Ramos (cell line): ENCODE results near the gene CFAP74.
"Not testable (repeated sequence)": the region's sequence is repeated elsewhere in the genome, so short reads cannot be mapped to it uniquely, and the experiment has no call there.

Experiments used
- in situ Hi-C: fragments of 300-500 bp; cut with MboI; formaldehyde crosslinking; loops from one replicate; pipeline ENCODE4 v1.14.3; 2022; ENCODE audit warnings: low sequenced_read_pairs; ENCODE audit not compliant: unreplicated experiment

CFAP74 gene

GRCh38 chr1:1939296-1940122 lies 64.1 kb downstream of the CFAP74 start:
- in situ Hi-C loops = no loop called here

- in situ Hi-C loops = no loop called here
These were observed 64.8 kb downstream of the CFAP74 start for GRCh38 chr1:1938613-1939295.

GRCh38 chr1:1938276-1938573 lies 65.4 kb downstream of the CFAP74 start:
- in situ Hi-C loops = no loop called here

- in situ Hi-C loops = no loop called here
These were observed 65.9 kb downstream of the CFAP74 start for GRCh38 chr1:1937549-1938275.

GRCh38 chr1:1937061-1937460 lies 66.5 kb downstream of the CFAP74 start:
- in situ Hi-C loops = no loop called here

- in situ Hi-C loops = not testable (repeated sequence)
These were observed 68.7 kb downstream of the CFAP74 start for GRCh38 chr1:1934848-1935247.

DNA sequence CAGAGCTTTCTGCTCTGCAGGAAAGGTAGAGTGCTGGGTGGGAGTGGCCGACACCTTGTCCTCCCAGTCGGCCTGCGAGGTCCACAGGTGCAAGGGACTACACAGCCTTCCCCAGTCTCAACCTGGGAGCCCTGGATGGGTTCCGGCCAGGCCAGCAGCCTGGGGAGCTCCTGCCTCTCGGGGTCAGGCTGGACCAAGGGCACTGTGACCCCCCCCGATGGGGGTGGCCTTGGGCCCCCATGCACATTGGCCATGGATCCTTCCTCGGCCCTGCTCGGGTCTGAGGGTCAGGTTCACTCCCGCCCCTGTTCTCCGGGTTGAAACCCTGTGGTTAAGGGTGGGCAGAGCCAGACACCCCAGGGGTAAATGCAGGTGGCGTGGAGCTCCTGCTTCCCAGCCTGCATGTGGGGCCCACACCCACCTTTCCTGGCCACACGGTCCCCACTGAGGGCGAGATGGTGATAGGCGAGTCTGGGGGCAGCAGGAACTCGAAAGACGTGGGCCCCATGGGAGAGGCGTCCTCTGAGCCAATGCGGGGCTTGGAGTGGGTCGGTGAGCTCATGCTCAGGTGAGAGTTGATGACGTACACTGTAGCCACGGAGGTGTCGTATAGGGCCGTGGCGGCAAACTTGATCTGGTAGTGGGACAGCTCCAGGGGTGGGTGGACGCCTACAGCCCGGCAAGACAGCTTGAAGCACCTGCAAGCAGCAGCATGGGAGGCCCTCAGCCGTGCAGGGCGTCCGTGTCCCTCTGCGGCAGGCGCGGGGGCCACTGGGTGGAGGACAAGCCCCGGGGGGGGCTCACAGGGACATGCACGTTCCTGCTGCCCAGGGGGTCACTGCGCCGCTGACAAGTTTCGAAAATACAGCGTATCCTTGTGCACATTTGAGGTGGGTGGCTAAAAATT lies 73.7 kb downstream of the CFAP74 start:
- in situ Hi-C loops = no loop called here

DNA sequence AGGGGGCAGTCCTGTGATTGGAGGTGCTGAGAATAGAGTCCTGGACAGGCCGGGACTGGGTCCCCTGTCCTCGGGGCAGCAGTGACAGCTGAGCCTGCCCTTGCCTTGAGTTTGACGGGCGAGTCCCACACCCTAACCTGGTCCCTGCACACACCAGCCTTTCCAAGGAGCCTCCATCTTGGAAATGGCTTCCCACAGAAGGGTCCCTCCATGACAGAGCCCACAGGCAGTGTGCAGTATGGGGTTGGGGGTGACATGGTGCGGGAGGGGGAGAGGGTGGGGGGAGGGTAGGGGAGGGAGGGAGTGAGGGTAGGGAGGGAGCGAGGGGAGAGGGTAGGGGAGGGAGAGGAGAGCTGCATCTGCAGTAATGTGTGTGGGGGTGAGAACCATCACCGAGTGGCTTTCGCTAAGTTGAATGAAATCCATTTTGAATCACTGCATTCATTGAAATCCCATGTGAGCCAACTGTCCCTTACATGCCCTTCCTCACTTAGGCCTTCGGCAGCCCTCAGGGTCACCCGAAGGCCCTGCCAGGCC lies 74.4 kb downstream of the CFAP74 start:
- in situ Hi-C loops = no loop called here

DNA sequence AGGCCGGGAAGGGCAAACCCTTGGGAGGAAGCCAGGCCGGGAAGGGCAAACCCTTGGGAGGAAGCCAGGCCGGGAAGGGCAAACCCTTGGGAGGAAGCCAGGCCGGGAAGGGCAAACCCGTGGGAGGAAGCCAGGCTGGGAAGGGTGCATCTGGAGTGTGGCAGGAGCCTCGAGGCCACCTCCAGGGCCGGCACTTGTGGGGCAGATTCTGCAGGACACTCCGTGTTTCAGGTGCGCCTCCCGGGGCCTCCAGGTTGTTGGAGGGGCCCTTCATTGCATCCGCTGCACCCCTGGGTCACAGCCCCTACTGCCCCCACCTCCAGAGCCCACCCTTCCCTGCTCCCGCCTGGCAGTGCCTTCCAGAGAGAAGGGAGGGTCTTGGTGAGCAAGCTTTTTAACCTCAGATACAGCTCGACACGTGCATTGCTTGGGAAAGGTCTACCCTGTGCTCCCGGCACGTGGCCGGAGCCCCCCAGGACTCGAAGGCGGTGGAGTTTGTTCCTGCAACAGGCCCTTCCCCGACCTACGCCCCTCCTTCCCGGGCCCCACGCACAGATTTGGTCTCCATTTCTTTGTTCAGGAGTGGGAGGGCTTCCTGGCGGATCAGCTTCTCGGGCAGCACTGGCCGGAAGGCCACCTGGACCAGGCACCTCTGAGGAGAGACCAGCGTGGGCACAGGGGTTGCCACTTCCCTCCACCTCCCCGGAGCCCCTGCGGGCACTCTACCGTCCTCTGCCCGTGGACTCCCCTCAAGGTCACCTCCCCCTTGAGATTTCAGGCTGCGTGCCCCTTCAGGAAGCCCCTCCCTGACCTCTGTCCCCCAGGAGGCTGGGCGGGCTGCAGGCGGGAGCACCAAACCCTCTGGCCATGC lies 75.1 kb downstream of the CFAP74 start:
- in situ Hi-C loops = no loop called here

DNA sequence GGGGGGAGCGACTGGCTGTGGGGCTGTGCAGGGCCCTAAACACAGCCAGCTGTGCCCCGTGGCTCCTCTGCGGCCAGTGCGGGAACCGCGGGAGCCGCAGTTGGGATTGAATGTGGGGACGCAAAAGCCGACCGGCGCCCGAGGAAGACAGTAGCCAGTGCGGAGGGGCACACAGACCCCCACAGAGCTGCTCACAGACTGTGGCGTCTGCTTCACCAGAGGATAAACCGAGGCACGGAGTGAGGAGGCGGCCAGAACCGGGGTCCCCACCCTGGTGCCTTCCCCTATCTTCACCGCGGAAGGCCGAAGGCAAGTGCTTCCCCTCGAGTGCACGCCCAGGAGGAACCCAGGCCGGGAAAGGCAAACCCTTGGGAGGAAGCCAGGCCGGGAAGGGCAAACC lies 75.8 kb downstream of the CFAP74 start:
- in situ Hi-C loops = no loop called here

DNA sequence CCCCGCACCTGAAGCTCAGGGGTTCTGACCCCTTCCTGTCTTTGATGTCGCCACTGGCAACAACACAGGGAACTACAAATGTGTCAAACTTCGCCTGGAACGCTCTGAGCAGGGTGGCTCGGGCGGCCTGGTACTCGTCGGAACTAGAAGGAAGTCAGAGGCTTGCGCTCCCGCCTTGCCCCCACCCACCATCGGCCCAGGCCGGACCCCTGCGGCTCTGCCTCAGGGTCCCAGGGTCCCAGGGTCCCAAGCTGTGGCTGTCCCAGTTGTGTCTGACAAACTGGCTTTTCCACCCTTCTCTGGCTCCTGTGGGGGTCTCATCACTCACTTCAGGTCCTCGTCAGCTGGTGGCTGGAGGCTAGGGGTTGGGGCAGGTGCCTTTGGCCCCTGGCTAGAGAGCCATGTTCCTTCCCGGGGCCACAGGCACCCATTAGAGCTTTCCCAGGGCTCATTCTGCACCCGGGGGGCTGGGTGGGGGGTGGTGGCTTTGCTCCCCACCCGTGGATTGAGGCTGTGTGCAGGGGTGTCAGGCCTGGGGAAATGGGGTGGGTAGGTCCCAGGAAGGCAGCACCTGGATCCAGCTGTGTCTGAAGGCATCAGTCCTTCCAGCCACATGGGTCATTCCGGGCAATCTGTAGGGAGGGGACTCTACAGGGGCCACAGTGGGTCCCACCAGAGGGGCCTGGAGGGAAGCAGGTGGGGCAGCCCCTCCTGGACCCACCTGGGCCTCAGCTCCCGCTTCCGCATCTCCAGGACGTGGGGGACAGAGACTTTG lies 76.5 kb downstream of the CFAP74 start:
- in situ Hi-C loops = no loop called here

DNA sequence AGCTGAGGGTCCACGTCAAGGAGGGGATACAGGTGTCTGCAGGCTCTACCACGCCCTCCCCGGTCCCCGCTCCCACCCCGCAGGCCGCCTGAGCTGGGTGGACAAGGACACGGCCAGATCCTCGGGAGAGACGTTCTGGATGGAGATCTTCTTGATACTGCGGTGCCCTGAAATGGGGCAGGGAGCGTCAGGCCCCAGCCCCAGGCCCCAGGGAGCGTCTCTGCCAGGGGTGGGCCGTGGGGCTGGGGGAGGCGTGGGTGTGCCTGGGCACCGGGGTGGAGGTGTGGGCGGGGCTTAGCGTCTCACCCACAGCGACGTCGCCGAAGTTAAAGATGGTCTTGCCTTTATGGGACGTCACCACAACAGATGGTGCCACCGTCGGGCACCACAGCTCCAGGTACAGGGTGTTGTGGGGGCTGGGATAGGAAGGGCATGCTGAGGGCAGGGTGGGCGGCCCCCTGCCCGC lies 77.2 kb downstream of the CFAP74 start:
- in situ Hi-C loops = no loop called here

GRCh38 chr1:1925437-1926345 lies 77.9 kb downstream of the CFAP74 start:
- in situ Hi-C loops = no loop called here

DNA sequence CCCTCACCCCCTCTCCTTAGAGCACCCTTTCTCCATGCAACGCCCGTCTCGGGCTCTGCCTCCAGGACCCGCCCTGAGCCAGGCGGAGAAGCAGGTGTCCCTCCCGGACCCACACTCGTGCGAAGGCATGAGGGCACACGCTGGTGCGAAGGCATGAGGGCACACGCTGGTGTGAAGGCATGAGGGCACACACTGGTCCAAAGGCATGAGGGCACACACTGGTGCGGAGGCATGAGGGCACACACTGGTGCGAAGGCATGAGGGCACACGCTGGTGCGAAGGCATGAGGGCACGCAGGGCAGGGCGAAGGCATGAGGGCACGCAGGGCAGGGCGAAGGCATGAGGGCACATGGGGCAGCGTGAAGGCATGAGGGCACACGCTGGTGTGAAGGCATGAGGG lies 78.7 kb downstream of the CFAP74 start:
- in situ Hi-C loops = no loop called here

DNA sequence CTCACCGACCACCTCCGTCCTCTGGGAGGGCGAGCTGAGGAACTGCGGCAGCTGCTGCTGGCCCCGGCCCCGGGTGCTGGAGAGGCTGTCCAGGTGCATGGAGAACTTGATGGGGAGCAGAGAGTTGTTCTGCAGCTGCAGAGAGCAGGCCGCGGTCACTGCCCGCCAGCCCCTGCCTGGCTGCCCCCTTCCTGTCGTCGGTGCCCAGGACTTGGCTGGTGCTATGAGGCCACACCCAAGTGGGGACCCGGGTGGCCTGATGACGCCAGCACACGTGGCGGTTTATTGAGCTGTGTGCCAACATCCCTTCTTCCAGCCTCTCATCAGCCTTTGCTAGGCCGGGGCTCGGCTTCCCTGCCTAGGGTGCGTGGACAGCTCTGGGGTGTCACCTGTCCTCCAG lies 79.2 kb downstream of the CFAP74 start:
- in situ Hi-C loops = no loop called here

DNA sequence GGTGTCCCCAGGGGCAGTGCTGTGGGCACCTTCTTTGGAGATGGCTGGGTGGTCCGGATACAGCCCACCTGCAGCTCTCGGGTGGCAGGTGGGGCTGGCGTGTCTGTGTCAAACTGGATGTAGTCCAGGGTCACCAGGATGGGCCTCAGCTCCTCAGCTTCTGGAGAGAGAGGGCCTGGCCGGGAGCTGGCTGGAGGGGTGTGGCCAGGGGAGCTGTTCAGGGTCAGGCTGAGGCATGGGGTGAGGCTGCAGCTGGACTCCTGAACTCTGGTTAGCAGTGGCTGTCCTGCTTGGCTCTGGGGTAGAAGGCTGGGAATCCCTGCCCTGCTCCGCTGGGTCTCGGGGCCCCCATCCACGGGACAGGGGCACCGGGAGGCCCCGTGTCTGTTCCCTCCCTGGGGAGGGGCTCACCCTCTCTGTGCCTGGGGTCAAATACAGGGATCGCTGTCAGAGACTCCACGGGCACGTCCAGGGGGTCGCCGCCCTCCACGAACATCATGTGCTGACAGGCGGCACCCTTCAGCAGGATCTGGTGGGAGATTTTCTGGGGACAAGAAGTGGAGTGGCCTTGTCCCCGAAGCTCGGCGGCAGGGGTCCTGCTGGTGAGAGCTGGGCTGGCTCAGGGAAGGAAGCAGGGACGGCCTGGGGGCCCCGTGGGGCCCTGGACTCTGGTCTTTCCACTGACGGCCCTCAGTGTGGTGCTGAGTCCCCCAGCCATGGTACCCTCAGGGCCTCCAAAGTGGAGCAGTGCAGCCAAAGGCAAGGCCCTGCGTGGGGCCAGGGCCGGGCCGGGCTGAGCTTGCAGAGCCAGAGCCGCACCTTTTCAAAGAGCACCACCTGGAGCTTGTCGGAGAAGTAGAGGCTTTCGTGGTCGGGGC lies 80.4 kb downstream of the CFAP74 start:
- in situ Hi-C loops = no loop called here

- in situ Hi-C loops = no loop called here
These were observed 81.0 kb downstream of the CFAP74 start for GRCh38 chr1:1922702-1922955.
